Upper lobe of left lung (tissue), 6 donors: ENCODE data around the gene SLC22A2. TPM values are rescaled to one million over a fixed set of nuclear protein-coding genes. Genes with fewer than 3 reads are reported as not detected.

Experiments used
- ATAC-seq, 2 donors: fragments of 200-7000 bp; cut with Tn5 transposase; one replicate each; pipeline ENCODE4 v1.9.1; 2022; ENCODE audit warnings: mild to moderate bottlenecking in 2 of 2, moderate library complexity in 2 of 2; ENCODE audit not compliant: low FRiP score in 2 of 2
- DNase-seq, 2 donors: peaks; one replicate each; pipeline ENCODE4 v3.0.0-alpha.2; 2019 to 2020
- H3K27ac ChIP-seq, 4 donors: fragments of 200-600 bp; sonication (generic); one replicate each; pipeline ENCODE4 v1.5.1; 2016 to 2019
- H3K27me3 ChIP-seq, 4 donors: fragments of 200-600 bp; sonication (generic); one replicate each; pipeline ENCODE4 v1.5.1; 2017 to 2019
- H3K36me3 ChIP-seq, 4 donors: fragments of 200-600 bp; sonication (generic); one replicate each; pipeline ENCODE4 v1.5.1; 2016 to 2019
- H3K4me1 ChIP-seq, 4 donors: fragments of 200-600 bp; sonication (generic); one replicate each; pipeline ENCODE4 v1.5.1; 2018 to 2019
- H3K4me3 ChIP-seq, 4 donors: fragments of 200-600 bp; sonication (generic); one replicate each; pipeline ENCODE4 v1.5.1; 2017 to 2019; ENCODE audit warnings: mild to moderate bottlenecking in 2 of 4, moderate library complexity in 1 of 4
- H3K9me3 ChIP-seq, 4 donors: fragments of 200-600 bp; sonication (generic); one replicate each; pipeline ENCODE4 v1.5.1; 2018 to 2019
- CTCF ChIP-seq, 6 experiments: fragments of 450-650 bp in 4 of 6; fragments of 200-600 bp in 2 of 6; sonication (generic) in 2 of 6; IDR thresholded peaks; one replicate each; pipeline ENCODE4 v1.5.1; 2016 to 2019; ENCODE audit warnings: antibody characterized with exemption in 6 of 6
- EP300 ChIP-seq, 4 donors: sonication (generic); formaldehyde crosslinking; IDR thresholded peaks; one replicate each; pipeline ENCODE4 v1.5.1; 2017; ENCODE audit warnings: antibody characterized with exemption in 4 of 4, control low read depth in 2 of 4
- POLR2A ChIP-seq, 4 donors: fragments of 450-650 bp; IDR thresholded peaks; one replicate each; pipeline ENCODE4 v1.5.1; 2016 to 2017; ENCODE audit warnings: antibody characterized with exemption in 4 of 4, mild to moderate bottlenecking in 2 of 4
- POLR2AphosphoS5 ChIP-seq, 2 donors: sonication (generic); formaldehyde crosslinking; IDR thresholded peaks; one replicate each; pipeline ENCODE4 v1.5.1; 2017; ENCODE audit warnings: antibody characterized with exemption in 2 of 2
- WGBS, 2 donors: methylation state at CpG; one replicate each; pipeline ENCODE4 v1.1.5; 2017 to 2018; 5-methylcytosine and 5-hydroxymethylcytosine counted together
- total RNA-seq, 6 donors: library from RNA; depleted of rRNA in 4 of 6; stranded (reverse); fragments of >200 nt in 4 of 6; gene quantifications; one replicate each; pipeline versions ENCODE4 v1.1.0 to v1.2.1, GENCODE V29; 2016 to 2021
- donor health status: DM: no; HTN: no; CAD: no; lungs with moderate emphysema.
- donor health status: DM: no; HTN: yes; CAD: no; lungs with severe emphysema.

Gene SLC22A2
- total RNA-seq, 6 donors from 2014 or later: not detected

GRCh38 chr6:160285541-160286105 is 27.0 kb upstream of the SLC22A2 start:
- WGBS, 2 donors: 14 to 24% methylated on average over 1 of the region's 1 CpG
- ATAC-seq (no peak), DNase-seq (no peak)
- Histone ChIP-seq H3K9me3 (no peaks in the 10 kb centered on the region), H3K4me3 (no peak overlapping the region), H3K4me1 (no peaks in the 10 kb centered on the region), H3K27ac (no peak overlapping the region), H3K27me3 (no peaks in the 10 kb centered on the region), H3K36me3 (no peaks in the 10 kb centered on the region)
- TF ChIP-seq POLR2A (IDR thresholded peaks at IDR 0.05) (no peak), POLR2AphosphoS5 (IDR thresholded peaks at IDR 0.05) (no peak), EP300 (IDR thresholded peaks at IDR 0.05) (no peak), CTCF (IDR thresholded peaks at IDR 0.05) (no peak)

GRCh38 chr6:160284575-160284974 is 26.0 kb upstream of the SLC22A2 start:
- no peak for ATAC-seq
- no peak for DNase-seq
- no peak for TF ChIP-seq EP300 (IDR thresholded peaks at IDR 0.05)
- TF ChIP-seq CTCF (IDR thresholded peaks at IDR 0.05): no peak
- no peak for TF ChIP-seq POLR2A (IDR thresholded peaks at IDR 0.05)
- no peak for TF ChIP-seq POLR2AphosphoS5 (IDR thresholded peaks at IDR 0.05)
- Histone ChIP-seq H3K36me3 (no peaks in the 10 kb centered on the region), H3K4me3 (no peak overlapping the region), H3K27ac (no peak overlapping the region), H3K27me3 (no peaks in the 10 kb centered on the region), H3K9me3 (no peaks in the 10 kb centered on the region), H3K4me1 (no peaks in the 10 kb centered on the region)
- 78 to 94% methylated on average over 2 of the region's 2 CpGs for WGBS, 2 donors

- TF ChIP-seq EP300 (IDR thresholded peaks at IDR 0.05): no peak
- TF ChIP-seq CTCF (IDR thresholded peaks at IDR 0.05): no peak
- TF ChIP-seq POLR2A (IDR thresholded peaks at IDR 0.05): no peak
- no peak for TF ChIP-seq POLR2AphosphoS5 (IDR thresholded peaks at IDR 0.05)
- WGBS, 2 donors: 25 to 84% methylated on average over 1 of the region's 1 CpG
- no peaks in the 10 kb centered on the region for H3K9me3 ChIP-seq
- H3K4me1 ChIP-seq: no peaks in the 10 kb centered on the region
- no peak for ATAC-seq
- no peaks in the 10 kb centered on the region for H3K36me3 ChIP-seq
- H3K27me3 ChIP-seq: no peaks in the 10 kb centered on the region
- no peak overlapping the region for H3K4me3 ChIP-seq
- DNase-seq: no peak
- no peak overlapping the region for H3K27ac ChIP-seq
Observed at GRCh38 chr6:160282444-160282843, 23.8 kb upstream of the SLC22A2 start.

- no peaks in the 10 kb centered on the region for H3K27me3 ChIP-seq
- H3K4me1 ChIP-seq: no peaks in the 10 kb centered on the region
- H3K27ac ChIP-seq: no peak overlapping the region
- no peak overlapping the region for H3K4me3 ChIP-seq
- DNase-seq (no peak), ATAC-seq (no peak)
- 74 to 86% methylated on average over 2 of the region's 2 CpGs for WGBS, 2 donors
- H3K36me3 ChIP-seq: no peaks in the 10 kb centered on the region
- no peaks in the 10 kb centered on the region for H3K9me3 ChIP-seq
- TF ChIP-seq POLR2AphosphoS5 (IDR thresholded peaks at IDR 0.05) (no peak), EP300 (IDR thresholded peaks at IDR 0.05) (no peak), CTCF (IDR thresholded peaks at IDR 0.05) (no peak), POLR2A (IDR thresholded peaks at IDR 0.05) (no peak)
Observed at GRCh38 chr6:160279850-160280249, 21.2 kb upstream of the SLC22A2 start.

GRCh38 chr6:160278786-160279310 is 20.2 kb upstream of the SLC22A2 start:
- Histone ChIP-seq H3K4me3 (no peak overlapping the region), H3K4me1 (no peaks in the 10 kb centered on the region), H3K36me3 (no peaks in the 10 kb centered on the region), H3K9me3 (no peaks in the 10 kb centered on the region), H3K27me3 (no peaks in the 10 kb centered on the region), H3K27ac (no peak overlapping the region)
- TF ChIP-seq EP300 (IDR thresholded peaks at IDR 0.05): no peak
- no peak for TF ChIP-seq POLR2AphosphoS5 (IDR thresholded peaks at IDR 0.05)
- TF ChIP-seq POLR2A (IDR thresholded peaks at IDR 0.05): no peak
- TF ChIP-seq CTCF (IDR thresholded peaks at IDR 0.05): no peak
- no peak for ATAC-seq
- DNase-seq: no peak
- WGBS, 2 donors: 51 to 64% methylated on average over 11 to 12 of the region's 12 CpGs
